HUES6 (cell line): ENCODE results near the gene BCAS3.

ENCODE experiments used
- H3K27ac ChIP-seq: 2 replicates; pipeline ENCODE4 v1.7.0; 2013; ENCODE audit warnings: low read depth, mild to moderate bottlenecking, low read length, inconsistent platforms
- H3K27me3 ChIP-seq: 2 replicates; pipeline ENCODE4 v1.6.1; 2013; ENCODE audit warnings: low read length; ENCODE audit not compliant: control insufficient read depth, insufficient read depth
- H3K36me3 ChIP-seq: 2 replicates; pipeline ENCODE4 v1.6.1; 2013; ENCODE audit warnings: low read length; ENCODE audit not compliant: control insufficient read depth, insufficient read depth
- H3K4me1 ChIP-seq: 2 replicates; pipeline ENCODE4 v1.6.1; 2013; ENCODE audit warnings: low read length; ENCODE audit not compliant: control insufficient read depth, insufficient read depth
- H3K4me3 ChIP-seq: 2 replicates; pipeline ENCODE4 v1.5.1; 2013; ENCODE audit warnings: low read depth, low read length
- H3K9ac ChIP-seq: one replicate; pipeline ENCODE4 v1.6.1; 2013; ENCODE audit warnings: mild to moderate bottlenecking, low read length
- H3K9me3 ChIP-seq: 2 replicates; pipeline ENCODE4 v1.6.1; 2013; ENCODE audit warnings: low read depth, low read length; ENCODE audit not compliant: control insufficient read depth, insufficient read depth

BCAS3 gene

GRCh38 chr17:61057257-61057656 is 379.6 kb downstream of the BCAS3 start:
- Histone ChIP-seq H3K27me3 (no peaks in the 10 kb centered on the region), H3K4me1 (no peaks in the 10 kb centered on the region), H3K4me3 (no peak overlapping the region), H3K27ac (no peak overlapping the region), H3K9me3 (no peaks in the 10 kb centered on the region), H3K36me3 (no peaks in the 10 kb centered on the region), H3K9ac (no peak overlapping the region)

- Histone ChIP-seq H3K4me1 (no peaks in the 10 kb centered on the region), H3K9me3 (no peaks in the 10 kb centered on the region), H3K27me3 (no peaks in the 10 kb centered on the region), H3K27ac (no peak overlapping the region), H3K4me3 (no peak overlapping the region), H3K36me3 (no peaks in the 10 kb centered on the region), H3K9ac (no peak overlapping the region)
Measured at GRCh38 chr17:61058066-61058465, 380.4 kb downstream of the BCAS3 start.

DNA sequence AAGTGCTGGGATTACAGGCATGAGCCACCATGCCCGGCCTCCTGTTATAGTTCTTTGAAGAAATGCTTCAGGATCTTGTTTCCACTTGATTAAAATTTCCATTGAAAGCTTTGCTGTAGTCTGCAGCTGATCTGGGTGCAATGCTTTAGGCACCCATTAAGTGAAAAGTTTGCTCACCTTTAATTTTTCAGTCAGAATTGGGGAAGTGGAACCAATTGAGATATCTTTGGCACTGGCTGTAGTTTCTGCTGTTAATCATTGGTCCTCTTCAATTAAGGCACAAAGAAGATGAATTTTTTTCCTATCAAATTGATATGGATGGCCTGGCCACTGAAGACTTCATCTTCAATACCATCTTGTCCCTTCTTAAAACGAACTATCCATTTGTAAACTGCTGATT is 385.9 kb downstream of the BCAS3 start:
- Histone ChIP-seq H3K4me1 (peaks cover 13% of the 10 kb centered on the region), H3K9me3 (no peaks in the 10 kb centered on the region), H3K36me3 (no peaks in the 10 kb centered on the region), H3K27me3 (no peaks in the 10 kb centered on the region), H3K27ac (no peak overlapping the region), H3K9ac (no peak overlapping the region), H3K4me3 (no peak overlapping the region)

DNA sequence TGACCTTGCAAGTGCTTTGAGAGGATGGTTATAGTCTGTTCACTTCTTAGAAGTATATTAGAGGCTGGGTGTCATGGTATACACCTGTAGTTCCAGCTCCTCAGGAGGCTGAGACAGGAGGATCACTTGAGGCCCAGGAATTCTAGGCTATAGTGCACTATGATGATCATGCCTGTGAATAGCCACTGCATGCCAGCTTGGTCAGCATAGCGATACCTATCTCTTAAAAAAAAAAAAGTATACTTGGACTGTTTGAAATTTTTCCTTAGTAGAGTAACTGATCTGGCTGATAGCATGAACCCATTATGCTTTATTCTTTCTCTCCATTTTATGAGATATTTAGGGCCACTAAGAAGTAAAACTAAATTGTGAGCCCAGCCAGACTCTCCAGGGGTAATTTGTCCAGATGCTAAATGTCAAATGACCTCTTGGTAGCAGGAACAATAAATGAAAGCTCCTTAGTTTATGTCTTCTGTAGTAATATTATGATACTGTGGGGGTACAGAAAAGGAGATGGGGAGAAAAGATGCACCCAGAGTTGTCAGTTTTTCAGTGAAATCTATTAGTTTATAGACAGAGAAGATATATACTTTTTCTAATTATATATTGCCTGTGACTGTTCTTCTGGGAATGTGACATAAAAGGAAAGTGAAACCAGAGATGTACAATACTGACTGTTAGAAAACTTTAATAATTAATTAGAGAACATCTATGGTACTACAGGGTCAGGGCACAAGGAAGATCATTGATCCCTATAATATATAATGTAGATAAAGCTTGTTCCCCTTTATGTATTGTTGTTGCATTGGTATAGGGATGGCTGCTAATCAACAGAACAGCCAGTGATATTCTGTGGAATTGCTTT is 386.7 kb downstream of the BCAS3 start:
- no peak overlapping the region for H3K9ac ChIP-seq
- H3K4me3 ChIP-seq: no peak overlapping the region
- H3K4me1 ChIP-seq: peaks cover 13% of the 10 kb centered on the region
- H3K27ac ChIP-seq: no peak overlapping the region
- H3K9me3 ChIP-seq: no peaks in the 10 kb centered on the region
- no peaks in the 10 kb centered on the region for H3K36me3 ChIP-seq
- no peaks in the 10 kb centered on the region for H3K27me3 ChIP-seq

GRCh38 chr17:61065263-61065773 is 387.7 kb downstream of the BCAS3 start:
- no peak overlapping the region for H3K9ac ChIP-seq
- no peaks in the 10 kb centered on the region for H3K9me3 ChIP-seq
- no peak overlapping the region for H3K27ac ChIP-seq
- H3K4me3 ChIP-seq: no peak overlapping the region
- H3K27me3 ChIP-seq: no peaks in the 10 kb centered on the region
- H3K4me1 ChIP-seq: peaks cover 13% of the 10 kb centered on the region
- no peaks in the 10 kb centered on the region for H3K36me3 ChIP-seq

- H3K27ac ChIP-seq: no peak overlapping the region
- no peaks in the 10 kb centered on the region for H3K36me3 ChIP-seq
- no peaks in the 10 kb centered on the region for H3K27me3 ChIP-seq
- no peaks in the 10 kb centered on the region for H3K9me3 ChIP-seq
- H3K9ac ChIP-seq: no peak overlapping the region
- H3K4me3 ChIP-seq: no peak overlapping the region
- peaks cover 13% of the 10 kb centered on the region for H3K4me1 ChIP-seq
Measured at GRCh38 chr17:61066062-61066461, 388.4 kb downstream of the BCAS3 start.

DNA sequence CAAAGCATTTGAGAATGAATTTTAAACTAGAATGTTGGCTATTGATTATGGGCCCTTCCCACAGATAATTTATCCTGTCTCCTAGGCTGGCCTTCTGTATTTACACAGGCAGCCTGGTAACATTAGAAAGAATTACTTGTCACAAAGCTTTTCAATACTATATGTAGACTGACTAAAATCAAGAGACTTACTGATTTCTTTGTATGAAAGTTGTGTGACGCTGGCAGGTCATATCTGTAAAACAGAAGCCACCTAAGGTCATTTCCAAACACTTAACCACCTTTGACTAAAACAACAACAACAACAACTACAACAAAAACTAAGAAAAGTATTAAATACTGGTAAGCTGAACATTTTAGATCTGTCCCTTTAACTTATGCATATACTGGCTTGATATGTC is 393.0 kb downstream of the BCAS3 start:
- H3K36me3 ChIP-seq: no peaks in the 10 kb centered on the region
- no peaks in the 10 kb centered on the region for H3K9me3 ChIP-seq
- no peak overlapping the region for H3K9ac ChIP-seq
- no peak overlapping the region for H3K4me3 ChIP-seq
- H3K27me3 ChIP-seq: no peaks in the 10 kb centered on the region
- peaks cover 17% of the 10 kb centered on the region for H3K4me1 ChIP-seq
- H3K27ac ChIP-seq: no peak overlapping the region

DNA sequence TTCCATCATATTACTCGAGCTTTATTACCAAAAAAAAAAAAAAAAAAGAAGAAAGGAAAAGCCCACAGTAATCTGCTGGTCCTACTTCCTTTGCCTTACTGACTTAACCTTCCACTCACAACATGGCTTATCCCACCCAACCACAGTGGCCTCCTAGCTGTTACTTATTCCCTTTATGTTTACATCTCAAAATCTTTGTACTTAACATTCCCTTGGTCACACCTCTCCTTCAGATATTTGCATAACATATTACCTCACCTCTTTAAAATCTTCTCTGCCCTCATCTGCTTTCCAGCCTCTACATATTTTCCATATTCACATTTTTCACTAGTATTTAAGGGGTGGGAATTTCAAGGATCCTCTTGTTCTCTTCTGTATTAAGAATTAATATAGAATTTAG is 395.0 kb downstream of the BCAS3 start:
- Histone ChIP-seq H3K9me3 (no peaks in the 10 kb centered on the region), H3K27ac (no peak overlapping the region), H3K4me3 (no peak overlapping the region), H3K4me1 (peaks cover 11% of the 10 kb centered on the region), H3K27me3 (no peaks in the 10 kb centered on the region), H3K9ac (no peak overlapping the region), H3K36me3 (no peaks in the 10 kb centered on the region)

DNA sequence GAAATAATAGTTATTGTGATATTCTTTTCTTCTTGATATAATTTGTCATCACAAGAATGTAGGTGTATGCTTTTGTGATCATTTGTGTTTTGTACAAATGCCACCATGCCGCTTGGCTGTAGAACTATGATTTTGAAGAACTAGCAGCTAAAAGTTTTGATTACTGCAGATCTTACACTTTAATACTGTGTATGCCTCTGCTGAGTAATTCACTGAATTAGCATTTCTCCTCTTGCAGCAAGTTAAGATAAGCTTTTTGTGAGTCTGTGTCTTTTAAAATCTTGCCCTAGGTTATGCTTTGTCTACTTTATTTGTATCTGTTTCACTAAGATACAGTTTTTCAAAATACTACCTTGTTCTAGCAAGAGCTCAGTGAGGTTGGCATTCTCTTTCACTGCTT is 395.5 kb downstream of the BCAS3 start:
- Histone ChIP-seq H3K27ac (no peak overlapping the region), H3K36me3 (no peaks in the 10 kb centered on the region), H3K27me3 (no peaks in the 10 kb centered on the region), H3K9me3 (no peaks in the 10 kb centered on the region), H3K4me1 (peaks cover 11% of the 10 kb centered on the region), H3K9ac (no peak overlapping the region), H3K4me3 (no peak overlapping the region)

DNA sequence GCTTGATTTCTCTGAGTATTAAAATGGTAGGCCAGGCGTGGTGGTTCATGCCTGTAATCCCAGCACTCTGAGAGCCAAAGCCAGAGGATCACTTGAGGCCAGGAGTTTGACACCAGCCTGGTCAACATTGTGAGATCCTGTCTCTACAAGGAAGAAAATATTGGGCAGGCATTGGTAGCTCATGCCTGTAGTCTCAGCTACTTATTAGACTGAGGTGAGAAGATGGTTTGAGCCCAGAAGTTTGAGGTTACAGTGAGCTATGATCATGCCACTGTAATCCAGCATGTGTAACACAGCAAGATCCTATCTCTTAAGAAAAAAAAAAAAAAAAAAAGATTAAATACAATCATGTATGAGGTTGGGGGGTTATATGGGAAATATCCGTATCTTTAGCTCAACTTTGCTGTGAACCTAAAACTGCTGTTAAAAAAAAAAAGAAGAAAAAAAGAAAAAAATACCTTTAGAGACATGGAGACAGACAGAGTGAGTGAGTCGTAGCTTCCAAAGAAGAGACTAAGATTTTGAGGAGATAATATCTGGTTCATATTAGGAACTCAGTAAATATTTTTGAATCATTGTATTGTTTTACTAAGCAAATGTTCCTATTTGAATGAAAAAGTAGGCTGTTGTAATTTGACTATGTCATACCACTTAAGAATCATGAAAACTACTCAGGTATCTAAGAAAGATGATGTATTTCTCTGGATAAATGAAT is 396.3 kb downstream of the BCAS3 start:
- no peaks in the 10 kb centered on the region for H3K9me3 ChIP-seq
- H3K4me3 ChIP-seq: no peak overlapping the region
- no peak overlapping the region for H3K9ac ChIP-seq
- no peak overlapping the region for H3K27ac ChIP-seq
- H3K36me3 ChIP-seq: no peaks in the 10 kb centered on the region
- H3K27me3 ChIP-seq: no peaks in the 10 kb centered on the region
- peaks cover 11% of the 10 kb centered on the region for H3K4me1 ChIP-seq

DNA sequence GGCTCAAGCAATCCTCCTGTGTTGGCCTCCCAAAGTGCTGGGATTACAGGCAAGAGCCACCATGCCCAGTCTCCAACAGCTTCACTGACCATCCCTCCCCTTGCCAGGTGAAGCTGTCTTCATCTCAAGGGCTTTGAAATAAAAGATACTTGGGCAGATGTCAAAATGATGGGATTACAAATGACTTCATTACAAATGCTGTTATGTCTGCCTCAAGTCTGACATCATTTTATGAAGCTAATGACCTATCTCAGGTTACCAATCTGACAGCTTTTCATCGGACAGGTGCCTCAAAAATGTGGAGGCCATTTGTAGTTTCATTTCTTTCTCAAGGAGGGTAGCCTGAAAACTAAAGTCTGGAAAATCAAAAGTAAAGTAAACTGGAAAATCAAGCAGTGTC is 398.3 kb downstream of the BCAS3 start:
- Histone ChIP-seq H3K4me1 (peaks cover 11% of the 10 kb centered on the region), H3K4me3 (no peak overlapping the region), H3K9me3 (no peaks in the 10 kb centered on the region), H3K36me3 (no peaks in the 10 kb centered on the region), H3K9ac (no peak overlapping the region), H3K27ac (no peak overlapping the region), H3K27me3 (no peaks in the 10 kb centered on the region)
